ENCODE measurements around the gene PLEKHA7. TPM values are rescaled to one million over a fixed set of nuclear protein-coding genes. Genes with fewer than 3 reads are reported as not detected.

The PLEKHA7 gene
- total and polyA plus RNA-seq, 2 of the 13 experiments (the other 11 are each of a cell fraction or from before 2014, with no cell fraction given): 17.5 to 18.7 TPM

DNA sequence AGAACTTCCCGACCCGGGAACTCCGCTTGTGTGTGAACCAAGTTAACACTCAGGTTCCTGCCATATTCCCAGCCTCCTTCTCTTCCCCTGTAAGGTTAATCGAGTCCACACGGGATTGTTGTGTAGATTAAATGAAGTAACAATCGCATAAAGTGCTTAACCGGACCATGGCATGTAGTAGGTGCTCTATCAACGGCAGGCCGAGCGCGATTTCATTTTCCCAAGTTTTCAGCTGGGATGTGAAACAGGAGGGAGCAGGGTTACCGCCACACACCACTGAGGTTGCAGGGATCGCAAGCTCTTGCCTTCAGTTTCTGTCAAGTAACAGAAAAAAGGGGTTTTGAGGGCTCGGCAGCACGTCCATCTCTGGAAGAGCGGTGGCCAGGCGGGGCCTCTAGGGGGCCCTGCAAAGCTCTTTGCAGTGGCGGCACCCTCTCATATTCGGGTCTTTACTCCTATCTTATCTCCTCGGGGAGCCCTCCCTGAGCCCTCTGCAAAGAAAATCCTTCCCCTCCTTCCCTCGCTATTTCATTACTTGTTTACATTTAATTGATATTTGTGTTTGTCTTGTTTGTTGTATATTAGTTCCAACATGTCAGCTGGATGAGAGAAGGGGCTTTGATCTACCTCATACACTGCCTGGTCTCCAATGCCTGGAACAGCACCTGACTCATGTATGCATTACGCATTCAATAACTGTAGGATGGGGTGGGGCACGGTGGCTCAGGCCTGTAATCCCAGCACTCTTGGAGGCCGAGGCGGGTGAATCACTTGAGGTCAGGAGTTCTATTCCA, 816 bp upstream of the PLEKHA7 start (continued):
- TF ChIP-seq ZSCAN20 (CRISPR knock-in tag; IDR thresholded peaks at IDR 0.05; ENCODE audit: borderline replicate concordance) (no peak), CTCF (CRISPR knock-in tag; IDR thresholded peaks at IDR 0.05) (peak; percentile 71), SKIL (CRISPR knock-in tag; IDR thresholded peaks at IDR 0.05; ENCODE audit: borderline replicate concordance) (no peak), ZNF124 (CRISPR knock-in tag; IDR thresholded peaks at IDR 0.05) (no peak), ZKSCAN8 (CRISPR knock-in tag; IDR thresholded peaks at IDR 0.05; ENCODE audit: borderline replicate concordance) (no peak), CCAR2 (optimal IDR thresholded peaks at IDR 0.05; ENCODE audit: low read depth, low read length) (no peak), LCORL (IDR thresholded peaks at IDR 0.05) (no peak), LCORL (CRISPR knock-in tag; IDR thresholded peaks at IDR 0.05) (peak; percentile 10; the same call in 1 of the 2 replicates), ZNF598 (CRISPR knock-in tag; IDR thresholded peaks at IDR 0.05; ENCODE audit: borderline replicate concordance) (no peak), YEATS2 (CRISPR knock-in tag; IDR thresholded peaks at IDR 0.05; ENCODE audit: borderline replicate concordance) (peak; percentile 27; the same call in 1 of the 2 replicates), SOX6 (IDR thresholded peaks at IDR 0.05) (no peak), SOX6 (CRISPR knock-in tag; IDR thresholded peaks at IDR 0.05) (0 out of 2 replicates have a peak, but pooled peaks have one; percentile 13), ZNF446 (CRISPR knock-in tag; IDR thresholded peaks at IDR 0.05) (no peak), ASH2L (IDR thresholded peaks at IDR 0.05; ENCODE audit: insufficient read length, low read depth, low read length) (peak; percentile 72)
- TF ChIP-seq, protein P1, sequence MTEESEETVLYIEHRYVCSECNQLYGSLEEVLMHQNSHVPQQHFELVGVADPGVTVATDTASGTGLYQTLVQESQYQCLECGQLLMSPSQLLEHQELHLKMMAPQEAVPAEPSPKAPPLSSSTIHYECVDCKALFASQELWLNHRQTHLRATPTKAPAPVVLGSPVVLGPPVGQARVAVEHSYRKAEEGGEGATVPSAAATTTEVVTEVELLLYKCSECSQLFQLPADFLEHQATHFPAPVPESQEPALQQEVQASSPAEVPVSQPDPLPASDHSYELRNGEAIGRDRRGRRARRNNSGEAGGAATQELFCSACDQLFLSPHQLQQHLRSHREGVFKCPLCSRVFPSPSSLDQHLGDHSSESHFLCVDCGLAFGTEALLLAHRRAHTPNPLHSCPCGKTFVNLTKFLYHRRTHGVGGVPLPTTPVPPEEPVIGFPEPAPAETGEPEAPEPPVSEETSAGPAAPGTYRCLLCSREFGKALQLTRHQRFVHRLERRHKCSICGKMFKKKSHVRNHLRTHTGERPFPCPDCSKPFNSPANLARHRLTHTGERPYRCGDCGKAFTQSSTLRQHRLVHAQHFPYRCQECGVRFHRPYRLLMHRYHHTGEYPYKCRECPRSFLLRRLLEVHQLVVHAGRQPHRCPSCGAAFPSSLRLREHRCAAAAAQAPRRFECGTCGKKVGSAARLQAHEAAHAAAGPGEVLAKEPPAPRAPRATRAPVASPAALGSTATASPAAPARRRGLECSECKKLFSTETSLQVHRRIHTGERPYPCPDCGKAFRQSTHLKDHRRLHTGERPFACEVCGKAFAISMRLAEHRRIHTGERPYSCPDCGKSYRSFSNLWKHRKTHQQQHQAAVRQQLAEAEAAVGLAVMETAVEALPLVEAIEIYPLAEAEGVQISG (CRISPR knock-in tag; IDR thresholded peaks at IDR 0.05): peak; percentile 7; the same call in 1 of the 2 replicates
